AG20443 (cell line): ENCODE results near the gene RIMOC1.

Source experiments
- DNase-seq: peaks from one replicate; pipeline ENCODE4 v3.0.0; 2012; ENCODE audit warnings: low spot score, mixed read lengths

Gene RIMOC1, protein sequence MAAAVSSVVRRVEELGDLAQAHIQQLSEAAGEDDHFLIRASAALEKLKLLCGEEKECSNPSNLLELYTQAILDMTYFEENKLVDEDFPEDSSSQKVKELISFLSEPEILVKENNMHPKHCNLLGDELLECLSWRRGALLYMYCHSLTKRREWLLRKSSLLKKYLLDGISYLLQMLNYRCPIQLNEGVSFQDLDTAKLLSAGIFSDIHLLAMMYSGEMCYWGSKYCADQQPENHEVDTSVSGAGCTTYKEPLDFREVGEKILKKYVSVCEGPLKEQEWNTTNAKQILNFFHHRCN

DNA sequence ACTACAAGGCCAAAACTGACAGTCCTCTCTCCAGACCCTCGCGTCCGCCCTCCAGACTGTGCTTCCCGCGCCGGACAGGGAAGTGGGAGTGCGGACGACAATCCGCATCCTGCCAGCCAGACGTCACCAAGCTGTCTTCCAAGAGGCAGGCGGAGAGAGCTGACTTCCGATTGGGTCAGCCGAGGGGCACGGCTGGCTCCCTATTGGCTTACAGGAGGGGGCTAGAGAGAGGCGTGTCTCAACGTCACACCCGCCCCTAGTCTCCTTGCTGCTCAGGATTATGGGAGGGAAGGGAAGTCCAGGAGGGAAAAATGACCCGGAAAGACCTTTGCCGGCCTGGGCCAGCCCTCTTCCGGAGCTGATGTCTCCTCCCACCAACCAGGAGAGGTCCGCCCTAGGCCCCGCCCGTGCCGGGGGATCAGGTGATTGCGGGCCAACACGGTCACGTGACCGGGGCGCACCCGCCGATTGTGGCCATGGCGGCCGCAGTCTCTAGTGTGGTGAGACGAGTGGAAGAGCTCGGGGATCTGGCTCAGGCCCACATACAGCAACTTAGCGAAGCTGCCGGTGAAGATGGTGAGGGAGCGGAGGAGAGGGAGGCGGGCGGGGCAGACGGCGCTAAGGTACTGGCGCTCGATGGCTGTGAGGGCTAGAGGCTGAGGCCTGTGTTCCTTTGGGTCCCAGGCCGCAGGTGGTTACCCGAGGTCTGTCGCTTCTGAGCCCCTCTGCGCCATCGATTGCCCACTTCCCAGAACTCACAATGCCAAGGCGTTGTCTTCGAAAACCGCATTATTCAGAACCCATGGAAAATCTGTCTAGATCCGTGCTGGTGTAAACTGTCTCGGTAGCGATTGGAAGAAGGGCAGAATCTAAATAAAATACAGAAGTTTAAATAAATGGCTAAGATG lies at the start of gene RIMOC1:
RIMOC1 (plus strand) TSS at position 453 of the 908 bp plus-strand sequence; CDS start at position 477, 24 bp downstream.
- peak; percentile 99 for DNase-seq

DNA sequence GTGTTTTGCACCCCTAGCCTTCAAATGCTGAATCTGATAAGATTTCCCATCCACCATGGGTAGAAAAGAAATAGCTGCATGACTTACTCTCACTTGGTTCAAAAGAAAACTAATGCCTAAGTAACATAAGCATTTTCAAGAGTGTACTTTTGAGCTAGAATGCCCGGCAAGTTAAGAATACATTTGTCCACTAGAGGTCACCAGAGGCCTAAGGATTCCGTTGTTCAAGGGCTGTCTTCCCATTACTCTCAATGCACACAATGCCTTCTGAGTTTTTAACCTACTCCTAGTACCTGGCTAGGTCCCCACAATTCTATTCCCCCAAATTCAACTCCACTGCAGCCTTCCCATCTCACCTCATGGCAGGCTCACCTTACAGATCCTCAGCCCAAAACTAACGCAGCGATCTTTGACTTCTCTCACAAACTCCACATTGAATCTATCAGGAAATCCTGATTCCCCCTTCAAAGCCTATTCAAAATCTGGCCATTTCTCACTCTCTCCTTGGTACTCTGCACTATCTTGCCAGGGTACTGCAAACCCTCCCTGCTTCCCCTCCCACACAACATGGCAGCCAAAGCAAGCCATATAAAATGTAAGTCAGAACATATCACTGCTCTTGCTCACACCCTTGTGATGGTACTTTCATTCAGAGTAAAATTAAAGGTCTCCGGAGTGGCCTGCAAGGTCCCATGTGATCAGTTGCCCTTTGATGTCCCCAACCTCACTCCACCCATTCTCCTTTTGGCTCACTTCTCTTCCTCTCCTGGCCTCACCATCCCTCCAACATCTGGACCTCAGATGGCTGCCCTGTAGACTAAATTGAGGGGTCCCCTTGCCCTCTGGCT lies 47.3 kb upstream of the RIMOC1 start:
- DNase-seq = peak; percentile 75

DNA sequence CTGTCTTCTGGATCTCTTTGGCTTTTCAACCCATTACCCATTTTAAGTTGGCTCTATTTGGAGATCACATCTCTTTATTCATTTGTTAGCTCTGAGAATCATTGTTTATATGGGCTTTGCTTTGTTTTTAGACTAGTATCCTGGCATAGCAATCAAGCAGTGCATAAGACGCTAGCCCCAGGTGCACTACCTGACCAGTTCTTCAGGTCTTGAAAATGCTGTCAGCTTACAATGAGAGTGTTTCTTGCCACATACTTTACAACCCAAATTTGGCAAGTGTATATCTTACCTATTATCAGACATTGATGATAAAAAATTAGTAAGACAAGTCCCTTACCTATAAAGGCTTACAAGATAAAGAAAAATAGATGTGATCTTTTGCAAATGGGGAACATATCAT lies 46.2 kb upstream of the RIMOC1 start:
- no peak for DNase-seq

DNA sequence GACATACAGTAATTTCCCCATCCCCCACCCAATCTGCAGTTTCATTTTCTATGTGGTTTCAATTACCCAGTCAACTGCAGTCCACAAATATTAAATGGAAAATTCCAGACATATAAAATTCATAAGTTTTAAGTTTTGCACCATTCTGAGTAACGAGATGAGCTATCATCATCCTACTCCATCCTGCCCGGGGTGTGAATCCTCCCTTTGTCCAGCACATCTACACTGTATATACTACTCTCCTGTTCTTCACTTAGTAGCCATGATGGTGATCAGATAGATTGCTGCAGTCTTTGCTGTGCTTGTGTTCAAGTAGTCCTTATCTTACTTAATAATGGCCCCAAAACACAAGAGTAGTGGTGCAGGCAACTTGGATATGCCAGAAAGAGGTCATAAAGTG lies 45.3 kb upstream of the RIMOC1 start:
- no peak for DNase-seq

DNA sequence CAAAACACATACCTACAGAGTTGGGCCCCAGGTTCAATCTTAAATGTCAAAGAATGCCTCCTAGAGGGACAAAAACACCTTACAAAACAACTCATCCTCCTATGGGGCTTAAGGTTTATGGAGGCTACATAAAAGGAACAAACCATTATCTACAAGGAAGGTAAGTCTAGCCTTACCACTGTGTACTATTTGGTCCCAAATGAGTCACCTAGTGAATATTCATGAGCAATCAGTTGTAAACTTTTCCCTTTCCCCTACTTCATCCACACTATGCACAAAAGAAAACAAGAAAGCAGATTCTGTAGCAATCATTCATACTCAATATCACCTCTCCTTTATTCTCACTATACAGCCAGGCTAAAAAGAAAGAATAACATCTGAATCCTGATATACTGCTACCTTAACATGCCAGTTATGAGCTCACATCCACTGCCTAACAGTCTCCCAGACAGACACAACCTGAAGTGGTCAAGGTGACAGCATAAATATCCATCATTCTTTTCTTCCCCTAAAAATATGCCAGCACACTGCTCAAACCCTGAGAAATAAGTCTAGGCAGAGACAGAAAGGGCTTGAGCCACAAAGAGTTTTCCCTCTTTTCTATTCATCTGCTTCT lies 40.2 kb upstream of the RIMOC1 start:
- peak; percentile 14 for DNase-seq

DNA sequence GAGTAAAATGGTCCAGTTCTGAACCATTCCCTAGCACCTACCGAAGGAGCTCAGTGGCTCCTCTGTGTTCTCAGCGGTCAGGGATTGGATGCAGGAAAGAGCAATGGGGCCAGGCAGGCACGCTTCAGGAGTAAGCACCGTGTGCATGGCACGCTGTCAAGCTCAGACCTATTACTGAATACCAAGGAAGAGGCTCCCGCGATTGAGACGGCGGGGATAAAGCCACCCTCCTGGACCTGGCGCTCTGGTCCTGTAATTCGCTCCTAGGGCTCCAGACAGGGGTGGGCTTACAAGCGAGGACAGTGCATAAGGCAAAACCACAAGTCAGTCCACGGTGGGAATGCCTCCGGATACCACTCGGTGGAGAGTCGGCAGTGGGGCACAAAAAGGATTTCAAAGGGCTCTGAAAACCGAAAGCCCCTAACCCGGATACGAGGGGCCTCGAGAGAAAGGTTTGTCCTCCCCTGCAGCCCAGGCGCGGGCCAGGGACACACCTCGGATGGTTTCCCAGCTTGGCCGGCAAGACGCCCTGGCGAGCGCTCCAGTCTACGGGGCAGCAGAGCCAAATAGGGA lies 34.9 kb upstream of the RIMOC1 start:
- DNase-seq = peak; percentile 55

DNA sequence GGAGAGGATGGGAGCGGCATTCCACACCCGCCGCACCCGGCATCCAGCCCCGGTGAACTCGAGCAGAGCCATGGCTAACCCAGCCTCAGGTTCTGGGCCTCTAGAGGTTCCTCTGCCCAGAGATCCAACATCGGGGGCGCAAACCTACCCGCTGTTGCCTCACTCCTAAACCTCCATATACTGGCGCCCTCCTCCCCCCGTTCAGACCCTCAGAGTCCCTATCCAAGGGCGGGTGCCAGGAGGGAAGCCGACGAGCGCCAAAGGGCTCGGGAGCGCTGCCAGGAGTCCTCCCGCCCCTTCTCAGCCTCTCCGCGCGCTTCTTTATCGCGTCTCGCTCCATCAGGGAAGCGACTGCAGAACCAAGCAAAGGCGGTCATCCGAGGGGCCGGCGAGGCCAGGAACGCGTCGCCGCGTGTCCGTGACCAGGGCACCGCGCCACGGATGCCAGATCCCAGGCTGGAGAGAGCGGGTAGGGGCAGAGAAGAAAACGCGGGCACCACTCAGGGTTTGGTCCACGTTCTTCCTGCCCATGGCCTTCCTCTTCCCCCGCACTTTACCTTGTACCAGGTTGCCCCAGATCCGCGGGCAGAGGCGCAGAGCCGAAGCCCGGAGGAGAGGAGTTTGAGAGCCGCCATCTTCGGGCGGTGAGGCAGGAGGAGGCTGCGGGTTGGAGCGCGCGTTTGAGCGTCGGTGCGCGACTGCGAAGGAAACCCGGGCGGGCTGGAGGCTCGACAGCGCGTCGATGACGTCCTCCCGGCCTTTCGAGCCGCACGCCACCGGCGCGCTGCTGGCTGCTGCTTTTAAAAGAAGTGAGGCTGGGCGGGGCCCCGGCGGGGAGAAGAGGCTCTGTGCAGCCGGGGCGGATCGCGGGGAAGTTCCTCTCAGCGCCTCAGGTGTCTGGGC lies 34.2 kb upstream of the RIMOC1 start, which contains the start of gene OXCT1:
OXCT1 (minus strand) TSS at position 702 of the 903 bp plus-strand sequence; CDS start at position 635, 67 bp downstream.
- DNase-seq = peak; percentile 92

DNA sequence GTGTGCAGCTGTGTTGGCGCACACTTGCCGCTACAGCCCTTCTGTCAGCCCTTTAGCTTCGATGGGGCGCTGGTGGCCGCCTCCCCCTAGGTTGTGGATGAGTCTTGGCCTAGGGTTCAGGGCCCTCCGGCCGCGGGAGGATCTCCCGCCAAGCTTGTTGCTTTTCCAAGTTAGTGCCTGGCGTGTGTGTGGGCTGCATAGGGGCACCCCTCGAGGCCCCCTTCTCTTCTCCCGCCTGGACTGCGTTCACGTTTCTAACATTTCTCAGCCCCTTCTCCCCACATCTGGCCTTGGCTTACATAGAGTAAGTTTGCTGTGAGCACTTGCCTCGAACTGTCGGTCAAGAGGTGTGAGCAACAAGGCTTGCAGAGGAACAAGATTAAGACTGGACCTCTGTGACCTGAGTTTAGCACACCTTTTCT lies 33.5 kb upstream of the RIMOC1 start:
- DNase-seq = no peak

DNA sequence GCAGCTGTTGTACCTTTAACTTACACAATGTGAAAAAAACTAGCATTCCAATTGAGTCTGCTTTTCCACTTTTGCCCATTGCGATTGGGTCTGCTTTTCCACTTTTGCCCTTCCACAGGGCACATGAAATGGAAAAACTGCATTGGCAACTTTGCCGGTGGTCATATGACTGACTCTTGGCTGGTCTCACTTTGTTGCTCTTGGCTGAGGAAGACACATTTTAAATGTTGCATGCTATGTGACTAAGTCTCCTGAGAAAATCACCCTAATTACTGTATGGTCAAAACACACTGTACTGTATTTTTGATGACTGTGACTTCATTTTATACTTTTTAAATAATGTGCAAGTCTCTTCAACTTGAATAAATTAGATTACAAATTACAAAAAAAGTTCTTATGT lies 32.3 kb upstream of the RIMOC1 start:
- peak; percentile 12 for DNase-seq

DNA sequence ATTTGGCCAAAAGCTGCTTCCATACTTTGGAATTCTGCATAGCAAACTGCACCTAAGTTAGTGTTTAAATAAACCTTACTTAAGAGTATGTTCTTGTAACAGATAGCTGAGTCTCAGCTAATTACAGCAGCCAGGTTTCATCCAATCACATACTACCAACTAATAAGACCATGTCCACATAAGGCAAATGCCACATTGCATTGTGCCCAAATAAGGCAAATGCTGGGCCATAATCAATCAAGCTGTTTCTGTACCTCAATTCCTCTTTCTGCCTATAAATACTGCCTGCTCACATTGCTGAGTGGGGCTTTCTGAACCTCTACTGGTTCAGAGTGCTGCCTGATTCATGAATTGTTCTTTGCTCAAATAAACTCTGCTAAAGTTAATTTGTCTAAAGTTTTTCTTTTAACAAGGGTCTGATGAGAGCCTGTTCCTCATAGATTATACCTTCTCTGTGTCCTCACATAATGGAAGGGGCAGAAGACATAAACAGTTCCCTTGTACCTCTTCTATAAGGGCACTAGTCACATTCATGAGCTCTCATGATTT lies 29.6 kb upstream of the RIMOC1 start:
- no peak for DNase-seq

DNA sequence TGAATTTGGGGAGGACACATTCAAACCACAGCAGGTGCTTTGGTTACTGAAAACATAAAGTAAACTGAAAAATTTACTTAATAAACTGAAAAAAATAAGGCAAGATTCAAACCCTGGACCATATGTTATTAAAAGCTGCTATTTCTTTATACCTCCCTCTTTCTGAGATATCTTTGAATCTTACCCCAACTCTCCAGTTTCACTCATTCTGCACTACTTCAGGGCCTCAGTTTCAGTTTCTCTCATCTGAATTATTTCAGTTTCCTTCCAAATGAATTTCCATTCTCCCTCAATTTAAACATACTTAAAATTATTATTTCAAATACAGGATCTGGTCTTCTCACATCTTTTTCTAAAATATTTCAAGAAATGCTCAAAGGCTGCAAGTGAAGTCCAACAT lies 29.0 kb upstream of the RIMOC1 start:
- no peak for DNase-seq

DNA sequence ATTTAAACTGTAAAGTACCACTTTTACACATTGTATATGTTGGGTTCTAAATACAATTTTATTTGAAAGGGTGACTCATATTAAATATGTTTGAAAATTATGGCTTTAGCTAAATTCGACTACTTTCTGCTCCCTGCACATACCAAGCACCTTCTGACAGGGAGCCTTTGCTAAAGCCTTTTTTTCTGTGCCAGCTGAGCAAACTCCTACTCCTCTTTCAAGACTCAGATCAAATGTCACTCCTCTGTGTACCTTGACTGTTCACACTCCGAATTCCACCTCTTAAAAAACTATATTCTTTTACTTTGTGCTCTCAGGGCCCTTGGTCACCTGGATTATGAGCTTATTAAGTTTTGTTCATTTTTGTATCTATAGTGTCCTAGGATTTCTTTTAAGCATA lies 27.5 kb upstream of the RIMOC1 start:
- DNase-seq = no peak

DNA sequence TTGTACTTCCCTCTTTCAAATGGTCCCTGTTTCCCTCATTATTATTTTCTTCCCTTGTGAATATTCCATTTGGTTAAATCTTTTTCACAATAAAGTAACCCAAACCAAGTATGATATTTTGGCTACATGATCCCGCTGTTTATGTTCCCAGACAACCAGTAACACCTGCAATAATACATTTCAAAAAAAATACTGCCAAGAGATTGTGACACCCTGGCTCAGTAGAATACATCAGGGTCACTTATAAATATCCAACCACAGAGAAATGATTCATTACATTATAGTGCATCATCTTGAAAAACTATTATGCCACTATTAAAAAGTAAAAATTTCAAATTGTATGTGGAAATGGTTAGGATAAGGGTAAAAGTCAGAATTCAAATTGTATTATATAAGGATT lies 26.7 kb upstream of the RIMOC1 start:
- no peak for DNase-seq

DNA sequence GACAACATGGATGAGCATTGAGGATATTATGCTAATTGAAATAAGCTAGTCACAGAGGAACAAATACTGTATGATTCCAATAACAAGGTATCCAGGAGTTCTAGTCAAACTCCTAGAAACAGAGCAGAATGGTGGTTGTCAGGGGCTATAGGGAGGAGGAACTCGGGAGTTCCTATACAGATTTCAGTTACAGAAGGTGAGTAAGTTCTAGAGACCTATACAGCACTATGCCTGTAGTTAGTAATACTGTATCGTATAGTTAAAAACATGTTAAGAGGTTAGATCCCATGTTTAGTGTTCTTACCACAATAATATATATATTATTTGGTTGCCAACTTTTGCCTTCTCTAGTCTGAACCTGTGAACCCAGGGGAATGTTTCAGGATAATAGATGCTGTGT lies 26.0 kb upstream of the RIMOC1 start:
- DNase-seq = no peak

DNA sequence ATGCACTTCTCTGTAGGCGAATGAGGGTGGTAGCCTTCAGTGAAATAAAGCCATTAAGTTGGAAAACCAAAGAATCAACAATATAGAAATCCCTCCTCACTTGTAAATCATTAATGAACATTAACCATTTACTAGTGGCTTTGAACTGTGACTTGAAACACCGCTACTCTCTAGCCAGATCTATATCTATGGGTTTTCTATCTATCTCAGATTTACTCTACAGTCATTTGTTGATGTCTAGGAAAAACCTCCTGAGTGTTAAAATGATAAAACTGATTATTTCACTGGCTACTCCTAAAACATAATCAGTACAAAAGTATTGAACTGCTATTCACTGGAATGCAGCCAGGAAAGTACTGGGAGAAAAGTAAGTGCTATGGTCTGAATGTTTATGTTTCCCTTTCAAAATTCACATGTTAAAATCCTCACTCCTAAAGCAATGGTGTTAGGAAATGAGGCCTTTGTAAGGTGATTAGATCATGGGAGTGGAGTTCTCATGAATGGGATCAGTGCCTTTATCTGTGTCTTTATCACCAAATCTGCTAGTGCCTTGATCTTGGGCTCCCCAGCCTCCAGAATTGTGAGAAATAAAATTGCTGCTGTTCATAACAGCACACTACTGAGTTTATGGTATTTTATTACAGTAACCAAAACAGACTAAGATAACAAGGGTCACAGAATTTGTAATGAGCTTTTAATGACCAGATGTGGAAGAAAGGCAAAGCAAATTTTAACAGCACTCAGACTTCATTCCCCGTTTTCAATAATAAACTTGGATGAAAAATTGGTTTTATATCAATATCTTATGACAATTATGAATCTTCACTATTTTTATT lies 25.3 kb upstream of the RIMOC1 start:
- no peak for DNase-seq

DNA sequence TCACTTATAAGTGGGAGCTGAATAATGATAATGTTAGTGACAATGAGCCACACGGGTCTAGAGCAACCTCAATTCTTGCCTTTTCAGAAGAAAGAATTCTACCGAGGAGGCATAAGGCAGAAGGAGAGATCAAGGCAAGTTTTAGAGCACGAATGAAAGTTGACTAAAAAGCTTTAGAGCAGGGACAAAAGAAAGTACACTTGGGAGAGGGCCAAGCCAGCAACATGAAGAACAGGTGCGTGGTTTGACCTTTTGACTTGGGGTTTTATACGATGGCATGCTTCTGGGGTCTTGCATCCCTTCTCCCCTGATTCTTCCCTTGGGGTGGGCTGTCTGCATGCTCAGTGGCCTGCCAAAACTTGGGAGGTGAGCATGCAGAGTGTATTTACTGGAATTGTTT lies 21.4 kb upstream of the RIMOC1 start:
- DNase-seq = no peak

DNA sequence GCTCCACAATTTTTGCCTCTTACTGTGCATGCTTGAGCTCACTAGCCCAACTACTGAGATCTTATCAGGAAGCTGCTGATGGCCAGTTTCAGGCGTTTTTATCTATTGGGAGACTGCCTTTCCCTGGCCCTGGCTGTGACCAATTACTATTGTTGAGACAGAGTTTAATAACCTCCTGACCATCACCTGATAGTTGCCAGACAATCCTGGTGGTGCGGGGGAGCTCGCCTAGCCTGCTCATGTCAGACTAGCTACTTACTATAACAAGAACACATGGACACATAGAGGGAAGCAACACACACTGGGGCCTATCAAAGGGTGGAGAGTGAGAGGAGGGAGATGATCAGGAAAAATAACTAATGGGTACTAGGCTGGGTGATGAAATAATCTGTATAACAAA lies 20.9 kb upstream of the RIMOC1 start:
- no peak for DNase-seq

DNA sequence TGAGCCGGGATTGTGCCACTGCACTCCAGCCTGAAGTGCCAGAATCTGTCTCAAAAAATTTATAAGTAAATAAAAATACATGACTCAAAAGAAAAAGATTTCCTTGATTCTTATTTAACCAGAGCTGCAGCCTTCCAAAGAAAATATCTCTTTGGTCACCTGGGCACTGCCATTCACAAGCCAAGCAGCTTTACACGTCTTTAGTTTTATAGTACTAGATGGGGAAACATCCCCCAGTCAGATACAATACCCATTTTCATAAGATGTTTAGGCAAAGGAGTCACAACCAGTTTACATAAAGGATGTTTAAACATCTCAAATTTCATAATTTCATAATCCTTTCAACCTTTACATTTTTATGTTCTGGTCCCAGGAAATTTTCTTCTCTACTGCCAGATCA lies 20.2 kb upstream of the RIMOC1 start:
- no peak for DNase-seq

DNA sequence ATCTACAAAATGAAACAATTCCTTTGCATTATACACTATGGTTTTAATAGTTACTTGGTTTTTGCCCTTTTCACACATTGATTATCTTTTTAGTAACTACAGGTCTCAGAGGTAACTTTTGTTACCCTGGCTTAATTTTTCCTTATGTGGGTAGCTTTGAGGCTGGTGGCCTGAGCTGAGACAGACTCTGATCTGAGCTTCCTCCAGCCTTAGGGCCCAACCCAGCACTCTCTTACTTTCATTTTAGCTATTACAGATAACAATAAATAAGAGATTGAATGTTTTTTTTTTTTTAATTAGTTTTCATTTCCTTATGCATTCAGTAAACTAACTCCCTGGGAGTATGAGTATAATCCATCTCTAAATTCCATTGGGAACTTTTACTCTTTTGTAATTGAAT lies 18.9 kb upstream of the RIMOC1 start:
- DNase-seq = no peak
